Fibroblast of lung (primary cell): ENCODE measurements around the gene PLCB2. TPM values are rescaled to one million over a fixed set of nuclear protein-coding genes. Genes with fewer than 3 reads are reported as not detected.

Experiments used
- DNase-seq, 2 donors: peaks; one replicate each; pipeline versions ENCODE4 v3.0.0 to v3.0.0-alpha.2; 2010; ENCODE audit warnings: low read depth in 2 of 2
- H2AFZ ChIP-seq: 2 replicates; pipeline ENCODE4 v1.5.1; 2012; ENCODE audit warnings: low read length, control low read depth, inconsistent platforms
- H3K27ac ChIP-seq: 2 replicates; pipeline ENCODE4 v1.5.1; 2011; ENCODE audit warnings: low read length, control low read depth; ENCODE audit not compliant: insufficient read depth
- H3K27me3 ChIP-seq: 2 replicates; pipeline ENCODE4 v1.5.1; 2011; ENCODE audit warnings: mild to moderate bottlenecking, low read length; ENCODE audit not compliant: control insufficient read depth, insufficient read depth
- H3K36me3 ChIP-seq: 2 replicates; pipeline ENCODE4 v1.5.1; 2011; ENCODE audit warnings: low read length; ENCODE audit not compliant: control insufficient read depth, insufficient read depth
- H3K4me1 ChIP-seq: 2 replicates; pipeline ENCODE4 v1.5.1; 2011; ENCODE audit warnings: low read length; ENCODE audit not compliant: control insufficient read depth, insufficient read depth; ENCODE audit errors: extremely low read depth
- H3K4me2 ChIP-seq: 2 replicates; pipeline ENCODE4 v1.5.1; 2011; ENCODE audit warnings: low read length, control low read depth; ENCODE audit not compliant: insufficient read depth; ENCODE audit errors: extremely low read depth
- H3K4me3 ChIP-seq, 4 experiments: fragments of 200-600 bp in 1 of 4; sonication (generic) in 1 of 4; replicated peaks in 1 of 4; 2 replicates each; pipeline ENCODE4 v1.5.1; 2011 to 2016; ENCODE audit warnings: low read length in 4 of 4, low read depth in 3 of 4, mild to moderate bottlenecking in 3 of 4, control low read depth in 2 of 4, inconsistent platforms in 1 of 4, mixed read lengths in 1 of 4; ENCODE audit not compliant: insufficient read depth in 1 of 4; ENCODE audit errors: control extremely low read depth in 1 of 4
- H3K79me2 ChIP-seq: 2 replicates; pipeline ENCODE4 v1.5.1; 2012; ENCODE audit warnings: mild to moderate bottlenecking, low read length, inconsistent platforms; ENCODE audit not compliant: control insufficient read depth, insufficient read depth
- H3K9ac ChIP-seq: 2 replicates; pipeline ENCODE4 v1.5.1; 2011; ENCODE audit warnings: mild to moderate bottlenecking, low read length, control low read depth; ENCODE audit not compliant: insufficient read depth
- H3K9me3 ChIP-seq: 2 replicates; pipeline ENCODE4 v1.5.1; 2012; ENCODE audit warnings: low read depth, low read length; ENCODE audit not compliant: control insufficient read depth, insufficient read depth
- H4K20me1 ChIP-seq: 2 replicates; pipeline ENCODE4 v1.5.1; 2011; ENCODE audit warnings: low read length; ENCODE audit not compliant: control insufficient read depth, insufficient read depth; ENCODE audit errors: extremely low read depth
- CTCF ChIP-seq, 2 donors: IDR thresholded peaks in 1 of 2; conservative IDR thresholded peaks in 1 of 2; 1 replicate in 1 of 2; 2 replicates in 1 of 2; pipeline ENCODE4 v1.5.1; 2011 to 2012; ENCODE audit warnings: low read length in 2 of 2, control low read depth in 1 of 2, inconsistent platforms in 1 of 2, low read depth in 1 of 2, mild to moderate bottlenecking in 1 of 2
- EZH2 ChIP-seq: IDR thresholded peaks from 2 replicates; pipeline ENCODE4 v1.5.1; 2012; ENCODE audit warnings: low read length, control low read depth, mild to moderate bottlenecking; ENCODE audit errors: missing control alignments
- polyA plus RNA-seq, 2 donors: library from polyadenylated mRNA; depleted of rRNA in 1 of 2; stranded (reverse) in 1 of 2; unstranded in 1 of 2; fragments of >200 nt; gene quantifications; 2 replicates each; pipeline ENCODE4 v1.2.1, GENCODE V29; 2011 to 2012; ENCODE audit warnings: missing spikeins in 1 of 2
- total RNA-seq: library from RNA; depleted of rRNA; stranded (reverse); fragments of >200 nt; gene quantifications from 2 replicates; pipeline ENCODE4 v1.2.1, GENCODE V29; 2014

The PLCB2 gene
- total and polyA plus RNA-seq, 2 donors (not counting 1 experiment from before 2014, with no cell fraction given): under 0.01 to 0.40 TPM

GRCh38 chr15:40331637-40332036 lies 23.9 kb upstream of the PLCB2 start:
- Histone ChIP-seq H3K36me3 (peaks cover 17% of the 10 kb centered on the region), H3K4me1 (peaks cover 8% of the 10 kb centered on the region), H3K9ac (no peak overlapping the region), H3K27ac (no peak overlapping the region), H4K20me1 (no peaks in the 10 kb centered on the region), H3K79me2 (no peaks in the 10 kb centered on the region), H3K4me2 (no peak overlapping the region), H3K4me3 (no peak overlapping the region), H3K9me3 (no peaks in the 10 kb centered on the region), H2AFZ (no peak overlapping the region), H3K27me3 (no peaks in the 10 kb centered on the region)
- DNase-seq: no peak
- no peak for TF ChIP-seq EZH2
- no peak for TF ChIP-seq CTCF (conservative IDR thresholded peaks at IDR 0.05 in 1 of 2, IDR thresholded peaks at IDR 0.05 in 1 of 2; ENCODE audit: low read depth in 1 of 2, low read length in 2 of 2)

GRCh38 chr15:40331026-40331425 lies 23.3 kb upstream of the PLCB2 start:
- Histone ChIP-seq H3K4me3 (no peak overlapping the region), H3K79me2 (no peaks in the 10 kb centered on the region), H4K20me1 (no peaks in the 10 kb centered on the region), H3K9ac (no peak overlapping the region), H3K36me3 (peaks cover 14% of the 10 kb centered on the region), H3K4me2 (no peak overlapping the region), H2AFZ (no peak overlapping the region), H3K4me1 (peaks cover 8% of the 10 kb centered on the region), H3K27ac (no peak overlapping the region), H3K27me3 (no peaks in the 10 kb centered on the region), H3K9me3 (no peaks in the 10 kb centered on the region)
- TF ChIP-seq CTCF (conservative IDR thresholded peaks at IDR 0.05 in 1 of 2, IDR thresholded peaks at IDR 0.05 in 1 of 2; ENCODE audit: low read depth in 1 of 2, low read length in 2 of 2): no peak
- no peak for DNase-seq

- Histone ChIP-seq H3K79me2 (no peaks in the 10 kb centered on the region), H4K20me1 (no peaks in the 10 kb centered on the region), H3K27me3 (no peaks in the 10 kb centered on the region), H3K36me3 (peaks cover 9% of the 10 kb centered on the region), H2AFZ (no peak overlapping the region), H3K4me1 (peaks cover 8% of the 10 kb centered on the region), H3K9ac (no peak overlapping the region), H3K27ac (no peak overlapping the region), H3K4me2 (no peak overlapping the region), H3K9me3 (no peaks in the 10 kb centered on the region), H3K4me3 (no peak overlapping the region)
- DNase-seq: peak; percentile 63 to 90
- TF ChIP-seq EZH2: no peak
- no peak for TF ChIP-seq CTCF (conservative IDR thresholded peaks at IDR 0.05 in 1 of 2, IDR thresholded peaks at IDR 0.05 in 1 of 2; ENCODE audit: low read depth in 1 of 2, low read length in 2 of 2)
Measured at GRCh38 chr15:40330368-40330836, 22.7 kb upstream of the PLCB2 start.
